NCI-H446 treated with DMSO at 0.1 percent for 48 hours (cell line): ENCODE results near the gene DTX3.
"Not testable (repeated sequence)": the region's sequence is repeated elsewhere in the genome, so short reads cannot be mapped to it uniquely, and the experiment has no call there.

ENCODE experiments used
- DNase-seq: peaks from one replicate; lab custom pipeline; 2025; lab: John Stamatoyannopoulos, UW

The DTX3 gene

DNA sequence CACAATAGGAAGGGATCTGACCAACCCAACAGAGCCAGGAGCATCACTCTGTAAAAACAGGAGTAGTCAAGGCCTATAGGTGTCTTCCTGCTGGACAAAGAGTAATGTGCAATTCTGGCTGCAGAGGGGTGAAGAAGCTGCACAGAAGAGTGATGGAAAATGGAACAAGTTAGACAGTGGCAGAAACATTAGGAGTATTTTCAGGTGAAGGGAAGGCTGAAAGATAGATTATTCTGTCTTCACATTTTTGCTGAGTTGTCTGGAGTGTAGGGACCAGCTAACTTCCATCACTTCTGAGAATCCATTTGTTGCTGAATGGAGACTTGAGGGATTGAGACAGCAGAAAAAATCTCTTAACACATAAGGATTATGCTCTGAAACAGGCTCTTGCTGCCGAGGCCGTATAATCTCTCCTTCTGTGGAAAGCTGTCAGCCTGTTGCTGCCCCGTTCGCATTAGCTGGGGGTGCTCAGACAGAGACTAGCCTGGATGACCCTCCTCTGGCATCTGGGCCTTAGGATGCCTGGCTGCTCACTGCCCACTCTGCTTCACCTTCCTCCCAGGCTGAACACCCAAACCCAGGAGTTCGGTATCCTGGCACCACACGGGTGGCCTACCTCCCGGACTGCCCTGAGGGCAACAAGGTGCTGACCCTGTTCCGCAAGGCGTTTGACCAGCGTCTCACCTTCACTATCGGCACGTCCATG is 3.5 kb downstream of the DTX3 start:
- no peak for DNase-seq

DNA sequence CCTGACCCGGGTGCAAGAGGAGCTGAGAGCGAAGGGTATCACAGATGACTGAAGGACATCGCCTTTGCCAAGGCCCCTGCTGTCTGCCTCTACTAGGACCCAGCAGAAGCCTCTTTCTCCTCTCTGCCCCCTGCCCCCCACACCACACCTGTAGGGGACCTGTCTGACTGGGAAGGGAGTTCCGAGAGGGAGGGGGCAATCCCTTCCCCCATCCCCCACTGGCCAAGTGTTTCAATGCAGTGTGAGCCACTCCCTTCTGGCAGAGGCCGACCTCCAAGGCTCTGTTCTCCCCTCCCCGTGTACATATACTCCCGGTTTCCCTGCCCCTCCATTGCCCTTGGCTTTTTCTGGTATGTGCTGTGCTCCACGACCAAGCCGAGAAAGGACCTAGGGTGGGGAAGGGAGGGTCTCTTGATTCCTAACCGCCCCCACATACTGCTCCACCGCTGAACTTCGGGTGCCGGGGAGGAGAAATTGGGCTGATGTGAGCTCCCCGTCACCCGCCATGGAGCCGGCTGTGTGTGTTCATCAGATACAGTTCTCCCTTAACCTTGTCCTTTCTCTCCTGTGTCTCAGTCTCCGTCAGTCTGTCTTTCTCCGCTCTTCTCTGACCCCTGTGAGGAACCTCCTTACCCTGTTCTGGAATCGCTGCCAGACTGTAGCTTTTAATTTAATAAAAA is 4.6 kb downstream of the DTX3 start:
- no peak for DNase-seq

DNA sequence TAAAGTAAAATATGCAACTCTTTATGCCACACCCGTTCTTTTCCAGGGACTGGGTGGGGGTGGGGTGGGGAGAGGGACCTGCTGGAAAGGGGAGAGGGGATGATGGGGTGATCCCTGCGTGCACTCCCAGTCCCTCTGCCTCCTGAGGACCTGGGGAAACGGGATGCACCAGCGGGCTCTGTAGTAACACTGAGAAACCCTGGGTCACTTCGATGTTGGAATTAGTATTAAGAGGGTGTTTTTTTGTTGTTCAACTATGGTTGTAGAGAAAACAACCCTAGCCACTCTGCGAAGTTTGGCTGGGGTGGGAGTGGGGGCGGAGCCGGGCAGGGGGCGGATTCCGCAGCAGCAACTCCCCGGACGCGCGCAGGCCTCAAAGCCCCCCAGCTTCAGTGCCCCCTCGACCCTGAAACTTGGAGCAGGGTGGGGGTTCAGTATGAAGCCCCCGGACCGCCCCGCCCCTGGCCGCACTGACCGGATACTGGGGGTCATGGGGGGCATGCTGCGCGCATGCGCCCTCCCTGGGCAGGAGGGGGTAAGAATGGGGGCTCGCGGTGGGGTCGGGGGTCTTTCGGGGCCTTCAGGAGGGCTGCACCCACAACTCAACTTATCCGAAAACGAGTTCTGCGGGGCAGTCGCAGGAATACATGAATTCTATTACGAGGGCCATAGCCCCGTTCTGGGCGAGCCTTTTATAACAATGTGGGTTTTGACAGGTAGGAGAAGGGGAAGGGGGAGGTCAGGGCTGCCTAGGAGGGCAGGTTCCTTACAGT is 5.3 kb downstream of the DTX3 start:
- DNase-seq = no peak

- no peak for DNase-seq
Observed at GRCh38 chr12:57610554-57611107, 6.0 kb downstream of the DTX3 start.

- DNase-seq = peak; percentile 27
Observed at GRCh38 chr12:57611108-57611826, 6.6 kb downstream of the DTX3 start, which contains the start of gene ARHGEF25. ARHGEF25 (plus strand) TSS chr12:57611435; CDS start chr12:57611895, 460 bp downstream.

DNA sequence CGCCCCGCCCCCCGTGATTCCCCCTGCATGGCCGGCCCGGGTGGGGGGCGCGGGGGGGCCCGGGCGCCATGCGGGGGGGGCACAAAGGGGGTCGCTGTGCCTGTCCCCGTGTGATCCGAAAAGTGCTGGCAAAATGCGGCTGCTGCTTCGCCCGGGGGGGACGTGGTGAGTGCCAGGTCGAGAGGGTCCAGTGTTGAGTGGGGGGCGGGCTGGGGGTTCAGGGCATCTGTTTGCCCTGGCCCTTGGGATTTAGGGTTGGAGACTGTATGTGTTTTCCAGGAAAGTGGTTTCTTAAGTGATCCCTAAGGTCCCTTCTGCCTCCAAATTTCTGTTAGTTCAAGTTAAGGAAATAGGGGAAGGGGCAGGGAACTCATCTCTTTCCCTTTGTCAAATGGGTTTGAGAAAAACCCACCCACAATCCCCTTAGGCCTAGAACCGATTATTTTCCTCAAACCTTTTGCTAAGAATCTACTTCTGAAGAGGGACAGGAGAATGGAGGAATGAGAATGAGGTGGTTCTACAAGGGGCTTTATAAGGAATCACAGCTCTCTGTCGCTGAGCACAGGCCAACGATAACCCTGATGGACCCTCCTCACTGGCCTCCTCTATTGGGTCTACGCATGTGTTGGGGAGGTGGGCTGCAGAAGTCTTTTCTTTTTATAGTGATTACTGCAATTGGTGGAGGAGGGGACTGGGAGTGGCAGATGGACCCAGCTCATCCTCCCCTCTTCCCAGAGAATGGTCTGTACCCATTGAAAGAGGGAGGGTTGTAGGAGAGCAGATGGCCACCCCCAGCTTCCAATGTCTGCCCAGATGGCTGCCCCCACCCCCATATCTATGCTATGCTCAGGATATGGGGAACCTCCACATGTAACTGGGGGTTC is 7.4 kb downstream of the DTX3 start:
- peak; percentile 56 for DNase-seq

GRCh38 chr12:57612711-57613426 is 8.2 kb downstream of the DTX3 start:
- DNase-seq = no peak

- DNase-seq = no peak
Observed at GRCh38 chr12:57613427-57614109, 8.9 kb downstream of the DTX3 start.

GRCh38 chr12:57614178-57614947 is 9.7 kb downstream of the DTX3 start:
- no peak for DNase-seq

GRCh38 chr12:57614948-57615500 is 10.4 kb downstream of the DTX3 start:
- DNase-seq = no peak

GRCh38 chr12:57615637-57616036 is 11.0 kb downstream of the DTX3 start:
- DNase-seq = no peak

GRCh38 chr12:57616383-57617101 is 11.9 kb downstream of the DTX3 start:
- DNase-seq = no peak

GRCh38 chr12:57617942-57618341 is 13.3 kb downstream of the DTX3 start:
- no peak for DNase-seq

DNA sequence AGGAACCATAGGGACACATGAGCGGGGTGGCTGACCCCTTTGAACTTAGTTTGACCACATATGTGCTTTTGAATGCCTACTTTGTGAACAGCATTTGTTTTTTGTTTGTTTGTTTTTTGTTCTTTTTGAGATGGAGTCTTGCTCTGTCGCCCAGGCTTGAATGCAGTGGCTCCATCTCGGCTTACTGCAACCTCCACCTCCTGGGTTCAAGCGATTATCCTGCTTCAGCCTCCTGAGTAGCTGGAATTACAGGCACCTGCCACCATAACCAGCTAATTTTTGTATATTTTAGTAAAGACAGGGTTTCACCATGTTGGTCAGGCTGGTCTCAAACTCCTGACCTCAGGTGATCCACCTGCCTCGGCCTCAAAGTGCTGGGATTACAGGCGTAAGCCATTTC is 13.8 kb downstream of the DTX3 start:
- DNase-seq = not testable (repeated sequence)

- no peak for DNase-seq
Observed at GRCh38 chr12:57618966-57619433, 14.4 kb downstream of the DTX3 start.

DNA sequence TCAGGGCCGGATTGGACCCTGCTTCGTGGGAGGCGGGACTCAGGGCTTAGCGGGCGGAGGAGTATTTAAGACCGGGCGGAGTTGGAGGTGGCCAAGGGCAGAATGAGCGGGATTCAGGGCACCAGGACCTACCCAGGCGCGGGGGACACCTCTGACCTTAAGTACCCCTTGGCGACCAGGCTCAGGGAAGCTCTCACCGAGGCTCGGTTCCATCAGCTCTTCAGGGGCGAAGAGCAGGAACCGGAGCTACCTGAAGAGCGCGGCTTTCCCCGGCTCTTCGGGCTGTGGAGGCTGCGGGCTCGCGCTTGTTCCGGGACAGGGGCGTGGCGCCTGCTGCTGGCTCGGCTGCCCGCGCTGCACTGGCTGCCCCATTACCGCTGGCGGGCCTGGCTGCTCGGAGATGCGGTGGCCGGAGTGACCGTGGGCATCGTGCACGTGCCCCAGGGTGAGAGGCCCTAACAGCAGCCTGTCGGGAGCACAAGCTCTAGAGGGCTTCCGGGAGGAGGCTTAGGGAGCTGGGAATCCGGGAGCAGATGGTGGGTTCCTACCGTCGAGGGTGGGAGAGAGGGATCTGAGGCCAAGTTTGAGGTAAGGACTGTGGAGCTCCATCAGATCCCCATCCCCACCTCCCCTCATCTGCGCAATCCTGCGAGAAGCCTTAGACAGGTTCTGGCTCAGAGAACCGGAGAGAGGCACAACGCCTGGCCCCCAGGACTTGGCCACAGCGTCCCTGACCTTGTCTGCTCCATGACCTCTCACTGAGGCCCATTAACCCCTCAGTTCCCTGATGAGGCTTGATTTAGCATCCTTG is 15.0 kb downstream of the DTX3 start:
- no peak for DNase-seq
